Amygdala (tissue), 56 donors: ENCODE results near the gene AKAP6.
A peak's percentile ranks its signal among the peaks of the same experiment; 100 is the strongest.

Experiments
- DNase-seq, 56 donors: peaks; one replicate each; lab custom pipeline; 2025; lab: John Stamatoyannopoulos, UW

Gene AKAP6

DNA sequence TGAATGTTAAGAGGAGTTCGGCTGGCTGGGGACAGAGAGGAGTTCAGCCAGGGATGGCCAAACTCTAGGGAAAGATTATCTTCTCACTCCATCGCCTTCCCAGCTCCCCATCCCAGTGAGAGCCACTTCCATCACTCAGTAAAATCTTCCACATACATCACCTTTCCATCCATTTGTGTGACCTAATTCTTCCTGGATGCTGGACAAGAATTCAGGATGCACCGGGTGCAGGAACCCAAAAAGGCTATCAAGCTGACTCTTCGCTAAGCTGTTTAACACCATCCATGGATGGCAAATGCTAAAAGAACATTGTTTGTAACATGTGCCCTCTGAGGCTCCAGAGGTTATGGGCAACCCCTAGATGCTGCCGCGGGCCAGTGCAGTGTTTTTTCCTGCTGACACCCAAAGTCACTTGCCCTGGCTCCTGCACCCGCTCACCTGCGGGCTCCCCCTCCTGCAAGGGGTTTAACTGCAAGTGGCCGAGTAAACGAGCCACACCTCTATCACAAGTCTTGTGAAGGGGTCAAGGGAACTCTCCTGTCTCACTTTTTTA is 393.6 kb downstream of the AKAP6 start:
- DNase-seq, result no peak

DNA sequence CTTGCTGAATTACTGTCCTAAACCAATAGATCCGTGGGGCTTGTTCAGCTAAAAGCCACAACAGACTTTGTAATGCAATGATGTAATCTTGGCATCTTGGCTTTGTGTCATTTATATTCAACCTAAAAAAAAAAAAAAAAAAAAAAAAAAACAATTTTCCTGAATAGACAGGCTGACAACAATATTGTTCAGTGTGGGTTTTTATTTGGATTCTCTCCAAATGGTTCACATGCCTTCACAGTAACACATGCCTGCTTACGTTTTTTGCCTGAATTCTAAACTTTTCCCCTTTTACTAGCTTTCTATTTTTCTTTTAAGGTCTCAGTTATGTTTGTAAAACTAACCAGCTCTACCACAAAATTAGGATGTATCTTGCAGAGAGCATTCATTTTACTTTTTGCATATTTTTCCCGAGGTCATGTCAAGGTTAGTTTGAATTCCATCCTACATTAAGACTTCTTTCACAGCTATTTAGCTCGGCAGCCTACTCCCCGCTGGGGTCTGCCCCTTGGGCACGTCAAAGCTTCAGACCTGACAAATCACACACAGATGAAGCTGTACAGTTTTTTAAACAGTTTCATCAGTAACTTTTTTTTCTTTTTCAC is 395.9 kb downstream of the AKAP6 start:
- peak in 4 of 56 donors; percentile 10 to 33 (median 15) for DNase-seq

DNA sequence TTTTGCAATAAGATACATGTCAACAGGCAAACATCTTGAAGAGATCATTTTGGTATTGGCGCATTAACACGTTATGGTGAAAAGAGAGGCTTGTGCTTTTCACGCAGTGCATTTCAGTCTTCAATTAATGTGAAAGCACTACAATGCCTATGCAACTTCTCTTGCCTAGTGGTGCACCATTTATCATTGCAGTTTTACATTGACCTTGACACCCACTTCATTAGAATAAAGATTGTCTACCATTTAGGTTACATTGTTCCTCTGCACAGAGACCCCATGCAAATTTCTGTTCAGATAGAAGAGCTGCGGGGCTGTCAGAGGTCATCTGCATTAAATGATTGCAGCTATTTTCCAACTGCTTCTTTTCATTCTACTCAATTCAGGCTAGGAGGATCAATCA is 397.4 kb downstream of the AKAP6 start:
- DNase-seq, result no peak

DNA sequence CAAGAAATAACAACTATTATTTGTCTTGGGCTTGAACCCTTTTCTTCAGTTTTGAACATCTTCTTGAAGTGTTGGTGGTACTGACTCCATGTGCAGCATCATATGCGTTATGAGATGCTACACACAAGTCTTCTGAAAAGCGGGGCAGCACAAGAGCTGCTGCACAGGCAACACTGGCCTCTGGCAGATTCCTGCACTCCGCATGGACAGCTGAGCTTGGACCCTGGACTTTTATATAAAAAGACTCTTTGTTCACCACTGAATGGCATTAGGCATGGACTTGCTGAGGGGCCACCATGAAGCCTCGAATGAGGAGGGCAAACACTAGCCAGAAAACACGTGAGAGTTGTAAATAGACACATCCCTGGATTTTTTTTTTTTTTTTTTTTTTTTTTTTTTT is 398.7 kb downstream of the AKAP6 start:
- DNase-seq, result peak in 18 of 56 donors; percentile 8 to 59 (median 28)

DNA sequence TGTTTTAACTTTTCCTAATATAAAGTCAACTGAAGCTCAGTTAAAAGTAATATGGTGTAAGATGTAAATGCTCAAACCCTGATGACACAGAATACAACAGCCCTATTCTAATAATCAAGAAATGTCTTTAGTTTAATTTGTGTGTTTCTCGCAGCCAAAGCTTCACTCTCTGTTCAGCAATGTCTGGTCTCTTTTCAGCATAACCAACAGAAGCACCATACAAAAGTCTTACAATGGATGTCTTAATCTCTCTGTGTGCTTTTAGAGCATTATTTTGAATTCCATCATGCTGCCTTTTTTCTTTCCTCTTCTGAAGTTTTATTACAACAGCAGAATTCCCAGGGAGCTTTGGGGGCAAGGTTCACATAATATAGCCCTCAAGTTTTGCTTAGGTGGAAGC is 399.4 kb downstream of the AKAP6 start:
- no peak for DNase-seq

DNA sequence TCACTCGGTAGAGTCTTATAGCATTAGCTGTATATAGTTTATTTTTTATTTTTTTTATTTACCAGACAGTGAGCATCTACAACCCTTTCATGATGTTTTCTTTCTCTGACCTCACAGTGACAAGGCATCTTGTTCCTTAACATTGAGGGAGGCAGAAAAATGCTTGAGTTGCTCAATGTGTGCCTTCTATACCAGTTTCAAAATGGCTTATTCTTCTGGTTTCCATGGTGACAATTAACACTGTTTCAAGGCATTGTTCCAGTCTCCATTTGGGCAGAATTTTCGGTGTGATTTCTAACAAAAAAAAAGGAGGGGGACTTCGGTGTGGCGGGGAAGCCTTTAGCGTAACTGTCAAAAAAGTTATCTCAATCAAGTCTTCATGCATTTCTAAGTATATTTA is 399.9 kb downstream of the AKAP6 start:
- DNase-seq, result no peak

DNA sequence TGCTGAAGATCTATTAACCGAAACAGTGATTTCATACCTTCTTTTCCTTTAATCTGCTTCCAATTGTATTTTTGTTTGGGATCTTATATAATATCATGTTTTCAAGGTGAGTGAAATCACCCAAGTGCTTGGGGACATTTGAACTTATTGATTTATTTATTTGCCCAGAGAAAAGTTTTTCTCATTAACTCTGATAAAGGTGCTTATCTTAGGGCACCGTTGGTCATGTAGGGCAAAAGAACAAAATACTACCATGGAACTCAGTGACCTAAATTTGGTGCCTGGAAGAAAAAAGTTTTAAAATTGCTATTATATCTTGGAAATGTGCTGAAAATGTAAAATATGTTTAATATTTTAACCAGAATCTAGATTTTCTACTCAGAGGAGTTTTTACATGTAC is 402.2 kb downstream of the AKAP6 start:
- DNase-seq, result no peak

DNA sequence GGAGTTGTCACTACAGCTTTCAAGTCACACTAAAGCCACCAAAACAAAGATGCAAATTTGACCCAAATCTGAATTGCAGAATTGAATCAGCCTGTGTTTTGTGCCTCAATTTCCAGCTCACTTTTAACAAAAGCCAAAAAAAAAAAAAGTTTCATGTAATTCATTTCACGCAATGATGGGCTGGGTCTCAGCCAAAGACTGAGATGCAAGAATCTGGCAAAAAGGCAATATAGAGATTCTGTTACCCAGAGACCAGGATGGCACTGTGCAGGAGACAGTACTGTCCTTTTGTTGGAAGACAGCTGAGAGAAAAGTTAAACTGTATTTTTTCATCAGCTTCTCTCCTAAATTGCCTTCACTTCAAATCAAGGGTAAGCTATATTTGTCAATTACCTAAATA is 403.9 kb downstream of the AKAP6 start:
- no peak for DNase-seq

DNA sequence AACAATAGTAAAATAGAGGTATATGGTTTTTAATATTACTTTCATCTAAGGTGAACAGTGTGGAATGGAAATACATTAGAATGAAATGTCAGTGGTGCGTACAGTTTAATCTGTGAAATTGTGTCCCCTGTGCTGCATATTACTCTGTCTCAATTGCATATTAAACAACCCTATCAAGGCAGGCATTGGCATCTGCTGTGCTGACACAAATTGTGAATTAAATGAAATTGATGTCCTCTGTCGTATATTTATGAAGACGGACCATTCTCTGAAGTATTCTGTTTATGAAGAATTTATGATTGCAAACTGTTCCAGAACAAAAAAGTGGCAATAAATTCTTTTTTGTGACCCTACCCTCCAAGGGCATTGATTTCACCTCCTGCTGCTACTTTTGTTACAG is 405.2 kb downstream of the AKAP6 start:
- no peak for DNase-seq

DNA sequence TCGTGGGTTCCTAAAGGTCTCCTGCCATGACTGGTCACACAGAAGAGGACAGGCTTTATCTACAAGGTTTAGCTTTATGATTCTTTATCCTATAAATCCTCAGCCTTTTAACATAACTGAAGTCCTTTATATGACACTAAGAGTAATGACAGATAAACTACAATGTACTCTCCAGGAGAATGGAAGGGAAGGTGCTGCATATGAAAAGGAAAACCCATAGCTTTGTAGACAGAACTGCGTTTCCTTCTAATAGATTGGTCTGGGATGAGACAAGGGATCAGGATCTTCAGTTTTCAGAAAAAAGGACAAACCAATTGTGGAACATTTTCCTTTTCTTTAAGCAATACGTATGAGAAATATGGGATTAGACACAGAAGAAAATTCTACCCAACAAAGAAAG is 408.5 kb downstream of the AKAP6 start:
- no peak for DNase-seq

DNA sequence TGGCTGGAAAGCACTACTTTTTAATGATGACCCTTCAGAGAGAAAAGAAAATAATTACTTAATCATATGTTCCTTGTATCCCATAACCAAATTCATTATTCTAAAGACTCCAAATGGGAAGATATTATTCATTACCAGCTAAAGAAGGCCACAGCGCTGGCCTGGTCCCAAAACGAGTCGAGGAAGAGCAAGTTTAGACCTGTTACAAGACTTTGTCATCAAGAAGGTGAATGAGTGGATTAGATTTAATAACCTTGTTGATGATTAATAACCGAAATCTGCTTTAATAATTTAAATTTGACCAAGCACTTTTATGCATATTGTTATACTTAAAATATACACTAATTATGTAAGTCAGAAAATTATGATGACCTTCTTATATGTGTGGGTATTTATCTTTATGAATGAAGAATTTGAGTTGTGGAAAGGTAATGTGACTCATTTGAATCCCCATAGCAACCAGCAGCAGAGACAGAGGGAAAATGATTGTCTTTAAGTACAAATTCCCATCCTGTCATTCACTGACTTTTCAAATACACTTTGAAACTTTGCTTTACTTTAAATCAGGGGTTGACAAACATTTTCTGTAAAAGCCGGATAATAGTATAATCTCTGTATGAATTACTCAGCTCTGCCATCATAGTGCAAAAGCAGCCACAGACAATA is 409.2 kb downstream of the AKAP6 start:
- no peak for DNase-seq

DNA sequence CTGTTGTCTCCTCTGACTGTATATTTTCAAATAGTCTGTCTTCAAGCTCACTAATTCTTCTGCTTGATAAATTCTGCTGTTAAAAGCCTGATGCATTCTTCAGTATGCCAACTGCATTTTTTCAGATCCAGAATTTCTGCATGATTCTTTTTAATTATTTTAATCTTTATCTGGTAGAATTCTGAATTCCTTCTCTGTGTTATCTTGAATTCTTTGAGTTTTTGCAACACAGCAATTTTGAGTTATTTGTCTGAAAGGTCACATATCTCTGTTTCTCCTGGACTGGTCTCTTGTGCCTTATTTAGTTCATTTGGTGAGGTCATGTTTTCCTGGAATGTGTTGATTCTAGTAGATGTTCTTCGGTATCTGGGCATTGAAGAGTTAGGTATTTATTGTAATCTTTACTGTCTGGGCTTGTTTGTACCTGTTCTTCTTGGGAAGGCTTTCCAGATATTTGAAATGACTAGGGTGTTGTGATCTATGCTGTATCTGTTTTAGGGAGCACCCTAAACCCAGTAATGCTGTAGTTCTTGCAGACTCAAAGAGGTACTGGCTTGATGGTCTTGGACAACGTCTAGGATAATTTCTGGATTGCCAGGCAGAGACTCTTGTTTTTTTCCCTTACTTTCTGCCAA is 415.8 kb downstream of the AKAP6 start:
- DNase-seq, result no peak

DNA sequence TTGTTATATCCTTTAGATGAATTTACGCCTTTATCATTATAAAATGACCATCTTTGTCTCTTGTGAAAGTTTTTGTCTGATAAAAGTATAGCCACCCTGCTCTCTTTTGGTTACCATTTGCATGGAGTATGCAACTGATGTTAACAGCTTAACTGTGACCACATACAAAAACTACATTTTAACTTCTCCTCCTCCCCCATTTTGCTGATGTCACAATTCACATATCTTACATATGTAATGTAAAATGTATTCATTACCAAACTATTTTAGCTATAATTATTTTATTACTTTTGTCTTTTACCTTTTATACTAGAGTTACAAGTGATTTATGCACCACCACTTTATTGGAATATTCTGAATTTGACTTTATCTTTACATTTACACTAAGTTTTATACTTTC is 425.1 kb downstream of the AKAP6 start:
- no peak for DNase-seq

DNA sequence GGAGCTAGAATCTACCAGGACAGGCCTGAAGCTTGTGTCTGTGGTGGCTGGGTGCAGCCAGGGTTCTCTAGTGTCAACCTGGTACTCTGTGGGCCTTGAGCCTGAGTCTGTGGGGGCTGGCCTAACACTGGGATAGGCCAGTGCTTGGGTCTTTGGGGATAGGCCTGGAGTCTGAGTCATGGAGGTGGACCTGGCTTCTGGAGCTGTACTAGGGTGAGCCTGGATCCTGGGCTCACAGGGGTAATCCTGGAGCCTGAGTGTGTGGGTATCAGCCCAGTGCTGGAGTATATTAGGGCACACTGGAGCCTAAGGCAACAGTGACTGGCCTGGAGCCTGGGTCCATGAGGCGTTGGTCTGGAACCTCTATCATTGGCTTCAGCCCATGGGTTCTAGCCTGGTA is 427.1 kb downstream of the AKAP6 start:
- DNase-seq, result no peak

DNA sequence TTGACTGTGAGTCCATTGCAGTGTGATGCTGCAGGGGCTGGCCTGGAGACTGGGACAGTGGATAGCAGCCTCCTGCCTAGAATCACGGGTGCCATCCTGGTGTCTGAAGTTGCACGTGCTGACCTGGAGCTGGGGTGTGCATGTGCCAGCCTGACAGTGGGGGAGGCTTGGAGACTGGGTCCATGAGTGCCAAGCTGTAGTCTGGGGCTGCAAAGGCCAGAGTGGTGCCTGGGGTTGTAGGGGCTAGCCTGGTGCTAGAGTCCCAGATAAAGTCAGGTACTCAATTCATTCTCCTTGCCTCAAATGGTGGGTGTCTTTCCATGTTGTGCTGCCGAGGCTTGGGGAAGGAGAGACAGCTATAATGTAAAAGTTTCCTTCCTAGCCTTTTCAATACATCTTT is 427.7 kb downstream of the AKAP6 start:
- no peak for DNase-seq

DNA sequence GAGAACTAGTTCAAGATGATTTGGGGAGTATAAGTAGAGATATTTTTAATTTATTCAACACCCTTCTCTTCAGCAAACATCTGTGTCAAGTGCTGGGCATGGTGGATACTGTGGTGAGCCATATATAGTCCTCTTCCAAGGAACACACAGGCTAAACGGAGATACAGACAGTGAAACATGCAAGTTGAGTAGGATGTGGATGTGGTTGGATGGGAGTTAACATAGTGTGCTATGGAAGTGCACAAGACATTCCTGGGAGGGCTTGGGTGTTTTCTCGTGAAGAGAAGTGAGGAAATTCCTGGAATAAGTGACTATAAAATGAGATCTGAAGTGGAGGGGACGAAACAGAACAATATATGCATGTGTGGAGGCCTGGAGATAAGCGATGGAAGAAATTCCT is 428.5 kb downstream of the AKAP6 start:
- DNase-seq, result no peak

DNA sequence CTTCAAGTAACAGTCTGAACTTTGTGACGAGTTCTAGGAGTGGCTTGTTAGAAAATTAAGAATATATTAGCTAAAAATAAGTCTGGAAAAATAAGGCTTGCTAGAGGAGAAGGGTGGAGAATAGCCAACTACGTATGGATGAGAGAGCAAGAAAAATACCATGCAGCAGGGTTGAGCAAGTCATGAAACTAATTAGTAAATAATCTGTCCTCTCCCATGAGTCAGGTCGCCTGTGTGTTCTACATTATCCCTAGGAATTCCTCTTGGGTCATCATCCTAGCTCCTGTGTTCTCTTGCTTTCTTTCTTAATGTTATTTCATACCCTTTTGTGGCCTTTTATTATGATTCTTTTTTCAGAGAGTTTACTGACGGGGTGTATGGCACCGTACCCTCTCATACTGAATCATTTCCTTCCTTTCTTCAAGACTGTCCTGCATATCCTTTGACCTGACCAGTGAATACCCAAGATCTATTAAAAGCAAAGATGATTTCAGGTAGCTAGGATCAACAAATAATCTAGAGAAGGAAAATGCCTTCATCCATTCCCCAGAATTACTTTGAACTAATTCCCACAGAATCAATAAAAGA is 432.4 kb downstream of the AKAP6 start:
- DNase-seq, result no peak

DNA sequence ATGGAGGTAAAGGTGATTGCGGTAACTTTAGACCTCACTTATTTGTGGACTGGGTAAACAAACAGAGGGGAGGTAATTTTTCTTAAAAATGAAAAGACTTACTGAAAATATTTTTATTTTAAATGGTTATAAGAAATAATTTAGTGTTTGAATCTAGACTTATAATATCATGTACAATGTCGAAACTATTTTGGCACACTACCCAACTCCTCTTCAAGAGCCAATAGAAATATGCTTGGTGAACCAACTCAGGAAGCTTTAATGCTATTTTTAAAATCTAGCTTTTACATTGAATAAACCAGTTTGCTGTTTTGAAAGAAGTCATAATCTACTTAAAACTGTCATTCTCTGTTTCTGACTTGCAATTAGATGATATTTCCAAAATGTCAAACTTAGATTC is 433.8 kb downstream of the AKAP6 start:
- DNase-seq, result no peak

DNA sequence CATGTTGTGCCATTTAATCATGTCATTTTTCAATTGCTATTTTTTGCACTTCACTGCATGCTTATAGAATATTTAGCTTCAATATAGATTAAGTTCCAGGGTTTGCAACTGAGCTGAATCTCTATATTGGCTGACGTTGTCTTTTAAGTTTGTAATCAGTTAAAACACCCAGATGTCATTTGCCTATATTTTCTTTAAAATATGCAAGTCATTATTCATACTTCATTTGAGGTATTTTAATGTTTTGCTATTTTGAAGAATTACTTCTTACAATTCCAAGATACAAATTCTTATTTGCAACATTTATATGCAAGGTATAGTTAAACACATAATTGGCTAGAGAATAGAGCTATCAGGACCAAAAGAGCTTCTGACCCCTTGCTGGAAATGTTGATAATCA is 434.6 kb downstream of the AKAP6 start:
- no peak for DNase-seq

DNA sequence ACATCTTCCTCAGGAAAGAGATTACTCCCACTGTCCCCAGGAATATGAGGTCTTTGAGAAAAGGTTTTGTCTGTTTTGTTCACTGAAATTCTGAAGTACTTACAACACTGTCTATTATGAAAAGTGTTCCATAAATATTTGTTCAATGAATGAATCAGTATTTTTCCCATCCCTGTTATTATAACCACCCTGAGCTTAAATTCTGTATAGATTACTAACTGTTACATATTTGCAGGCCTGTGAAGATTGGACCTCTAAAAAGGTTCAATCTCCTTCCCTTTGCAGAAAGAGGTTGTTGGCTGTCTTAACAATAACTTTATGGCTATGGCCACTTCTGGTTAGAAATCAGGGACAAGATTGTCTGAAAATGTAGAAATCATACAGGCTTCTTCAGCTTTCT is 435.0 kb downstream of the AKAP6 start:
- DNase-seq, result no peak

DNA sequence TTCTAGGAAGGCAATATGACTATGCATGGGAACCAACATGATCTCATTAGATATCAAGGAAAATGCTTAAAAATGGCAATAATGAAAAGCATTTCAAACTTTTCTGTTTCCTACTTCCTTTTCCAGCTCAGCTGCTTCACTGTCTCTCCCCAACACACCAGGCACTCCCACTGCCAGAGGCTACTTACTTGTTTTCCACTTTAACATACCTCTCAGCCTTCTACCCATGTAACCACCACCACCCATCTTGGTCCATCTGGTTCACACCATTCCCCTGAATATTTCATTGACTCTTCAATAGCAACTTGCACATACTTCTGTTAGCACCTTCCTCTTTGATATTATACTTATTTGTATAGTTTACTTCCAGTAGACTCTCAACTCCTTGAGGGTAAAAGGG is 441.3 kb downstream of the AKAP6 start:
- DNase-seq, result no peak

DNA sequence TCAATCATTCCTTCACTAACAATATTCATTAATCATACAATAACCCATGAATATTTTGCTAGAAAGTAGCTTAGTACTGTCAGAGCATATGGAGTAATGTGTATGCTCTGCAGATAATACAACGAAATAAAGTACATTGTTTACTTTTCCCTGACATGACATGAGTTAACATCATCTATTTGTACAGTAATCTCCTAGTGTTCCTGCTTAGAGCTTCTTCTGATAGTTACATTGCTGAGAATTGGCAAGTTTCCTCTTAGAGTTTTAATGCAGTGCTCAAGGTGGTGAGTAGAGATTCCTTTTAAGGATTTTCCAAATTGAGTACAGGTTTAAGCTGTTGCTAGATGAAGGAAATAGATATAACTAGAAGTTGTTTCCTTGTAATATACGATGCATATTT is 445.1 kb downstream of the AKAP6 start:
- DNase-seq, result no peak
